AG10803 (cell line): ENCODE results near the gene TSPYL2.

ENCODE experiments used
- DNase-seq: peaks from one replicate; pipeline ENCODE4 v3.0.0; 2010; ENCODE audit warnings: low read depth
- H3K4me3 ChIP-seq: 2 replicates; pipeline ENCODE4 v1.5.1; 2011; ENCODE audit warnings: mild to moderate bottlenecking, low read length, control low read depth
- CTCF ChIP-seq: conservative IDR thresholded peaks from 2 replicates; pipeline ENCODE4 v1.5.1; 2011; ENCODE audit warnings: mild to moderate bottlenecking, low read length, control low read depth, inconsistent platforms

Gene TSPYL2

GRCh38 chrX:53093177-53093655 lies 11.0 kb downstream of the TSPYL2 start:
- TF ChIP-seq CTCF = peak; percentile 54
- H3K4me3 ChIP-seq = peak overlapping the region; percentile 68
- peak; percentile 68 for DNase-seq

- no peak for TF ChIP-seq CTCF
- H3K4me3 ChIP-seq = peak within 1 kb of the TSS; percentile 71
- peak; percentile 93 for DNase-seq
These were observed 11.8 kb downstream of the TSPYL2 start, which contains the start of gene KANTR for GRCh38 chrX:53093748-53094581. KANTR (plus strand) TSS chrX:53094142; CDS start chrX:53124273, 30,131 bp downstream.

GRCh38 chrX:53094582-53094905 lies 12.4 kb downstream of the TSPYL2 start:
- TF ChIP-seq CTCF = no peak
- DNase-seq = no peak
- peak overlapping the region; percentile 71 for H3K4me3 ChIP-seq

- no peak overlapping the region for H3K4me3 ChIP-seq
- no peak for DNase-seq
- no peak for TF ChIP-seq CTCF
These were observed 13.6 kb downstream of the TSPYL2 start for GRCh38 chrX:53095796-53096195.

GRCh38 chrX:53114864-53115549 lies 32.8 kb downstream of the TSPYL2 start:
- H3K4me3 ChIP-seq = no peak overlapping the region
- DNase-seq = no peak

GRCh38 chrX:53115550-53115874 lies 33.3 kb downstream of the TSPYL2 start:
- DNase-seq = no peak
- no peak overlapping the region for H3K4me3 ChIP-seq
- TF ChIP-seq CTCF = no peak

More at GRCh38 chrX:53114864-53115549, 32.8 kb downstream of the TSPYL2 start:
- no peak for TF ChIP-seq CTCF

- DNase-seq = peak; percentile 56
- TF ChIP-seq CTCF = no peak
- H3K4me3 ChIP-seq = peak overlapping the region; percentile 10
These were observed 33.9 kb downstream of the TSPYL2 start for GRCh38 chrX:53116101-53116500.
